Neural cell (in vitro differentiated cells): ENCODE data around the gene CD58. TPM values are rescaled to one million over a fixed set of nuclear protein-coding genes. Genes with fewer than 3 reads are reported as not detected.

Experiments
- H2AFZ ChIP-seq: fragments of 200-600, 300-800 bp; sonication (generic), shearing (Covaris generic); 2 replicates; pipeline ENCODE4 v1.6.0; 2014; ENCODE audit warnings: low read depth, mild to moderate bottlenecking, antibody characterized with exemption, low read length, moderate library complexity
- H3F3A ChIP-seq: fragments of 200-600 bp; shearing (Covaris generic); 2 replicates; pipeline ENCODE4 v1.6.1; 2016; ENCODE audit warnings: mild to moderate bottlenecking, moderate library complexity, mixed read lengths, antibody characterized with exemption, low read length; ENCODE audit not compliant: insufficient read depth, poor library complexity, severe bottlenecking
- H3K27ac ChIP-seq: fragments of 200-600, 300-800 bp; sonication (generic), shearing (Covaris generic); 2 replicates; pipeline ENCODE4 v1.5.1; 2014; ENCODE audit warnings: mild to moderate bottlenecking, low read length, moderate library complexity
- H3K27me3 ChIP-seq: fragments of 300-800, 200-600 bp; sonication (generic), shearing (Covaris generic); 2 replicates; pipeline ENCODE4 v1.6.0; 2014; ENCODE audit warnings: mild to moderate bottlenecking, low read depth, low read length, moderate library complexity; ENCODE audit not compliant: insufficient read depth
- H3K36me3 ChIP-seq: fragments of 300-800, 200-600 bp; sonication (generic), shearing (Covaris generic); 2 replicates; pipeline ENCODE4 v1.5.1; 2014; ENCODE audit warnings: mild to moderate bottlenecking, antibody characterized with exemption, low read length, moderate library complexity; ENCODE audit not compliant: insufficient read depth
- H3K4me2 ChIP-seq: fragments of 300-800, 200-600 bp; sonication (generic), shearing (Covaris generic); 2 replicates; pipeline ENCODE4 v1.6.0; 2014; ENCODE audit warnings: mild to moderate bottlenecking, low read length
- H3K4me3 ChIP-seq: fragments of 300-800, 200-600 bp; sonication (generic), shearing (Covaris generic); 2 replicates; pipeline ENCODE4 v1.5.1; 2014; ENCODE audit warnings: mild to moderate bottlenecking, low read length, moderate library complexity
- H3K79me2 ChIP-seq: fragments of 200-600 bp; shearing (Covaris generic); replicated peaks from 2 replicates; pipeline ENCODE4 v1.6.0; 2014; ENCODE audit warnings: mild to moderate bottlenecking, low read length, moderate library complexity; ENCODE audit not compliant: insufficient read depth
- H3K9ac ChIP-seq: fragments of 300-800, 200-600 bp; sonication (generic), shearing (Covaris generic); 2 replicates; pipeline ENCODE4 v1.6.1; 2016; ENCODE audit warnings: mild to moderate bottlenecking, low read length, mixed read lengths
- H3K9me2 ChIP-seq: fragments of 200-600 bp; shearing (Covaris generic); 2 replicates; pipeline ENCODE4 v1.6.1; 2016; ENCODE audit warnings: mild to moderate bottlenecking, low read length, mixed read lengths; ENCODE audit not compliant: insufficient read depth
- H3K9me3 ChIP-seq: fragments of 200-600, 300-800 bp; sonication (generic), shearing (Covaris generic); 2 replicates; pipeline ENCODE4 v1.6.1; 2016; ENCODE audit warnings: mild to moderate bottlenecking, mixed run types, low read length, moderate library complexity, mixed read lengths
- H4K20me1 ChIP-seq: fragments of 200-600 bp; shearing (Covaris generic); 2 replicates; pipeline ENCODE4 v1.6.1; 2016; ENCODE audit warnings: mild to moderate bottlenecking, mixed run types; ENCODE audit not compliant: insufficient read depth
- EP300 ChIP-seq: fragments of 450-650 bp; conservative IDR thresholded peaks from 2 replicates; pipeline ENCODE4 v1.6.1; 2014; ENCODE audit warnings: antibody characterized with exemption, mild to moderate bottlenecking, moderate library complexity; ENCODE audit not compliant: poor library complexity, severe bottlenecking
- EZH2 ChIP-seq: fragments of 200-600, 300-800 bp; shearing (Covaris generic), sonication (generic); IDR thresholded peaks from 2 replicates; pipeline ENCODE4 v1.6.1; 2014; ENCODE audit warnings: antibody characterized with exemption, low read length, borderline replicate concordance, mild to moderate bottlenecking; ENCODE audit not compliant: insufficient read depth, poor library complexity, severe bottlenecking
- MXI1 ChIP-seq: fragments of 450-650 bp; conservative IDR thresholded peaks from 2 replicates; pipeline ENCODE4 v1.6.1; 2014; ENCODE audit warnings: antibody characterized with exemption, mild to moderate bottlenecking; ENCODE audit not compliant: poor library complexity, severe bottlenecking
- POLR2AphosphoS5 ChIP-seq: IDR thresholded peaks from 2 replicates; pipeline ENCODE4 v1.6.1; 2012
- RAD21 ChIP-seq: fragments of 450-650 bp; conservative IDR thresholded peaks from 2 replicates; pipeline ENCODE4 v1.6.1; 2014; ENCODE audit warnings: antibody characterized with exemption, mild to moderate bottlenecking, moderate library complexity
- TAF1 ChIP-seq: IDR thresholded peaks from 2 replicates; pipeline ENCODE4 v1.6.1; 2012; ENCODE audit warnings: low read depth
- polyA plus RNA-seq: library from polyadenylated mRNA; depleted of rRNA; stranded (reverse); fragments of >200 nt; gene quantifications from 2 replicates; pipeline ENCODE4 v1.2.3, GENCODE V29; 2014
- TF ChIP-seq, protein P1 (sequence below): IDR thresholded peaks from 2 replicates; pipeline ENCODE4 v1.6.1; 2012; ENCODE audit warnings: borderline replicate concordance
- TF ChIP-seq, protein P2 (sequence below): fragments of 450-650 bp; IDR thresholded peaks from 2 replicates; pipeline ENCODE4 v1.5.1; 2014; ENCODE audit warnings: antibody characterized with exemption, mild to moderate bottlenecking, moderate library complexity; ENCODE audit not compliant: poor library complexity, severe bottlenecking

The CD58 gene
- polyA plus RNA-seq, 1 donor from 2014 or later = 1.8 TPM

DNA sequence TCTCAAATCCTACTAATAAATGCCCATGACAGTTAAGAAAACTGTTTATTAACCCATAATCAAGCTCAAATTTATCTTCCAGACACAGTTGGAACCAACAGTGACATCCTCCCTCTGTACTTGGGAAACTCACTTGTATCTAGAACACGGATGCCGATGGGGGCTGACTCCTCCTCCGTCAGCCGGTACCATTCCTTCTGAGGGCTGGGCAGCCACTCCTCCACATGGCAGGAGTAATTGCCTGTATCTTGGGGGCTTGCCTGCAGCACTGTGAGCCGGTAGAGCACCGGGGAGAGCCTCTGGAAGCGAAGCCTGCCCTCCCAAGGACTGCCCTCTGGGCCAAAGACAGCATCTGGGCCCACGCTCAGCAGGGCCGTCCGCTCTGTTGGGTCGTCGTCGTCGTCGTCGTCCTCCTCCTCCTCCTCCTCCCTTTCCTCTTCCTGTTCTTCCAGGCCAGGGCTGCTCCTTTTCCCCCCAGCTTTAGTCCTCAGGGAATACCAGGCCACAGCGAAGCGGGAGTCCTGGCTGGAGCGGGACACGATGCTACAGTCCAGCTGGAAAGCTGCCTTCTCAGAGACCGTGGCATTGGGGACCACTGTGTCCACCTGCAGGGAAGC lies 8.5 kb upstream of the CD58 start:
- no peak overlapping the region for H3K4me3 ChIP-seq
- no peaks in the 10 kb centered on the region for H3K9me3 ChIP-seq
- H2AFZ ChIP-seq = no peak overlapping the region
- no peaks in the 10 kb centered on the region for H4K20me1 ChIP-seq
- TF ChIP-seq EZH2 (no peak), TAF1 (no peak)
- no peaks in the 10 kb centered on the region for H3K79me2 ChIP-seq
- no peak overlapping the region for H3K27ac ChIP-seq
- no peaks in the 10 kb centered on the region for H3K36me3 ChIP-seq
- no peaks in the 10 kb centered on the region for H3K9me2 ChIP-seq
- H3K4me2 ChIP-seq = no peak overlapping the region
- no peaks in the 10 kb centered on the region for H3F3A ChIP-seq
- no peak overlapping the region for H3K9ac ChIP-seq
- H3K27me3 ChIP-seq = no peaks in the 10 kb centered on the region

DNA sequence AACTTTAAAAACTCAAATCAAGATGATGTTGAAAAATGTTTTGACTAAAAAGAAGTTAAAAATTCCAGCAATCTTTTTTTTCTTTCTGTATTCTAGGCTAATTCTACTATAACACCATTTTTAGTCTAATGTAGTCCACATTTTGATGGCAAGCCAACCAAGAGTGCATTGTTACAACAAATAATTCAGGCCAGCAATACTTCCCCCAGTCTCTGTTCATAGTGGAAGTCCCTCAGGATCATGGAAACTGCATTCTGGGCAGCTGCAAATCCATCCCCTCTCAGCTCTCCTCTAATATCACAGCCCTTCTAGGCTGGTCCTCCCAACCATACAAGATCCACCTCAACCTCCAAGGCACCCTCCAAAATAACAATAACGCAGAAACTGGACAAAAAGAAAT lies 7.8 kb upstream of the CD58 start:
- Histone ChIP-seq H4K20me1 (no peaks in the 10 kb centered on the region), H3K9me2 (no peaks in the 10 kb centered on the region), H2AFZ (no peak overlapping the region), H3K4me2 (no peak overlapping the region), H3F3A (no peaks in the 10 kb centered on the region), H3K27me3 (no peaks in the 10 kb centered on the region), H3K4me3 (no peak overlapping the region), H3K79me2 (no peaks in the 10 kb centered on the region), H3K9ac (no peak overlapping the region), H3K27ac (no peak overlapping the region), H3K36me3 (no peaks in the 10 kb centered on the region), H3K9me3 (no peaks in the 10 kb centered on the region)
- no peak for TF ChIP-seq POLR2AphosphoS5
- TF ChIP-seq, protein P1, sequence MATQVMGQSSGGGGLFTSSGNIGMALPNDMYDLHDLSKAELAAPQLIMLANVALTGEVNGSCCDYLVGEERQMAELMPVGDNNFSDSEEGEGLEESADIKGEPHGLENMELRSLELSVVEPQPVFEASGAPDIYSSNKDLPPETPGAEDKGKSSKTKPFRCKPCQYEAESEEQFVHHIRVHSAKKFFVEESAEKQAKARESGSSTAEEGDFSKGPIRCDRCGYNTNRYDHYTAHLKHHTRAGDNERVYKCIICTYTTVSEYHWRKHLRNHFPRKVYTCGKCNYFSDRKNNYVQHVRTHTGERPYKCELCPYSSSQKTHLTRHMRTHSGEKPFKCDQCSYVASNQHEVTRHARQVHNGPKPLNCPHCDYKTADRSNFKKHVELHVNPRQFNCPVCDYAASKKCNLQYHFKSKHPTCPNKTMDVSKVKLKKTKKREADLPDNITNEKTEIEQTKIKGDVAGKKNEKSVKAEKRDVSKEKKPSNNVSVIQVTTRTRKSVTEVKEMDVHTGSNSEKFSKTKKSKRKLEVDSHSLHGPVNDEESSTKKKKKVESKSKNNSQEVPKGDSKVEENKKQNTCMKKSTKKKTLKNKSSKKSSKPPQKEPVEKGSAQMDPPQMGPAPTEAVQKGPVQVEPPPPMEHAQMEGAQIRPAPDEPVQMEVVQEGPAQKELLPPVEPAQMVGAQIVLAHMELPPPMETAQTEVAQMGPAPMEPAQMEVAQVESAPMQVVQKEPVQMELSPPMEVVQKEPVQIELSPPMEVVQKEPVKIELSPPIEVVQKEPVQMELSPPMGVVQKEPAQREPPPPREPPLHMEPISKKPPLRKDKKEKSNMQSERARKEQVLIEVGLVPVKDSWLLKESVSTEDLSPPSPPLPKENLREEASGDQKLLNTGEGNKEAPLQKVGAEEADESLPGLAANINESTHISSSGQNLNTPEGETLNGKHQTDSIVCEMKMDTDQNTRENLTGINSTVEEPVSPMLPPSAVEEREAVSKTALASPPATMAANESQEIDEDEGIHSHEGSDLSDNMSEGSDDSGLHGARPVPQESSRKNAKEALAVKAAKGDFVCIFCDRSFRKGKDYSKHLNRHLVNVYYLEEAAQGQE = no peak
- TF ChIP-seq, protein P2, sequence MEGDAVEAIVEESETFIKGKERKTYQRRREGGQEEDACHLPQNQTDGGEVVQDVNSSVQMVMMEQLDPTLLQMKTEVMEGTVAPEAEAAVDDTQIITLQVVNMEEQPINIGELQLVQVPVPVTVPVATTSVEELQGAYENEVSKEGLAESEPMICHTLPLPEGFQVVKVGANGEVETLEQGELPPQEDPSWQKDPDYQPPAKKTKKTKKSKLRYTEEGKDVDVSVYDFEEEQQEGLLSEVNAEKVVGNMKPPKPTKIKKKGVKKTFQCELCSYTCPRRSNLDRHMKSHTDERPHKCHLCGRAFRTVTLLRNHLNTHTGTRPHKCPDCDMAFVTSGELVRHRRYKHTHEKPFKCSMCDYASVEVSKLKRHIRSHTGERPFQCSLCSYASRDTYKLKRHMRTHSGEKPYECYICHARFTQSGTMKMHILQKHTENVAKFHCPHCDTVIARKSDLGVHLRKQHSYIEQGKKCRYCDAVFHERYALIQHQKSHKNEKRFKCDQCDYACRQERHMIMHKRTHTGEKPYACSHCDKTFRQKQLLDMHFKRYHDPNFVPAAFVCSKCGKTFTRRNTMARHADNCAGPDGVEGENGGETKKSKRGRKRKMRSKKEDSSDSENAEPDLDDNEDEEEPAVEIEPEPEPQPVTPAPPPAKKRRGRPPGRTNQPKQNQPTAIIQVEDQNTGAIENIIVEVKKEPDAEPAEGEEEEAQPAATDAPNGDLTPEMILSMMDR = no peak
- no peak for TF ChIP-seq MXI1
- no peak for TF ChIP-seq RAD21
- no peak for TF ChIP-seq EP300
- no peak for TF ChIP-seq EZH2
